H9 (cell line): ENCODE measurements around the gene PMM2. TPM values are rescaled to one million over a fixed set of nuclear protein-coding genes. Genes with fewer than 3 reads are reported as not detected.

ENCODE experiments used
- DNase-seq: peaks from one replicate; pipeline ENCODE4 v3.0.0-alpha.2; 2017
- H2AFZ ChIP-seq: one replicate; pipeline ENCODE4 v1.6.1; 2013; ENCODE audit warnings: mild to moderate bottlenecking, low read length, control low read depth, moderate library complexity
- H2AK5ac ChIP-seq: 2 replicates; pipeline ENCODE4 v1.6.1; 2013; ENCODE audit warnings: low read length, control low read depth, mixed read lengths; ENCODE audit not compliant: insufficient read length
- H2BK120ac ChIP-seq: one replicate; pipeline ENCODE4 v1.6.1; 2013; ENCODE audit warnings: low read depth, mild to moderate bottlenecking, low read length, control low read depth, inconsistent platforms; ENCODE audit not compliant: poor library complexity, severe bottlenecking
- H2BK12ac ChIP-seq: 2 replicates; pipeline ENCODE4 v1.6.1; 2013; ENCODE audit warnings: low read length, control low read depth, mixed read lengths, low read depth; ENCODE audit not compliant: insufficient read length
- H2BK15ac ChIP-seq: 2 replicates; pipeline ENCODE4 v1.6.1; 2013; ENCODE audit warnings: low read depth, low read length, control low read depth
- H2BK20ac ChIP-seq: one replicate; pipeline ENCODE4 v1.6.1; 2013; ENCODE audit warnings: low read depth, mild to moderate bottlenecking, low read length, control low read depth, inconsistent platforms; ENCODE audit not compliant: poor library complexity, severe bottlenecking
- H2BK5ac ChIP-seq: 2 replicates; pipeline ENCODE4 v1.6.1; 2013; ENCODE audit warnings: low read length, control low read depth, mixed read lengths; ENCODE audit not compliant: insufficient read length
- H3K14ac ChIP-seq: 2 replicates; pipeline ENCODE4 v1.6.1; 2013; ENCODE audit warnings: low read length, control low read depth; ENCODE audit not compliant: insufficient read depth
- H3K18ac ChIP-seq: 2 replicates; pipeline ENCODE4 v1.6.1; 2013; ENCODE audit warnings: low read depth, mild to moderate bottlenecking, mixed read lengths, low read length, control low read depth; ENCODE audit not compliant: insufficient read length
- H3K23ac ChIP-seq: 2 replicates; pipeline ENCODE4 v1.6.1; 2013; ENCODE audit warnings: low read length, control low read depth, mixed read lengths, low read depth; ENCODE audit not compliant: insufficient read length
- H3K23me2 ChIP-seq: 2 replicates; pipeline ENCODE4 v1.6.1; 2013; ENCODE audit warnings: low read depth, mild to moderate bottlenecking, mixed read lengths, low read length, control low read depth; ENCODE audit not compliant: insufficient read length, poor library complexity, severe bottlenecking
- H3K27ac ChIP-seq: 2 replicates; pipeline ENCODE4 v1.5.1; 2013; ENCODE audit warnings: low read length, control low read depth, mixed read lengths, low read depth; ENCODE audit not compliant: insufficient read length
- H3K27me3 ChIP-seq: 2 replicates; pipeline ENCODE4 v1.6.1; 2013; ENCODE audit warnings: low read length, control low read depth, inconsistent platforms; ENCODE audit not compliant: insufficient read depth
- H3K4ac ChIP-seq: 2 replicates; pipeline ENCODE4 v1.6.1; 2013; ENCODE audit warnings: low read depth, mild to moderate bottlenecking, control low read depth, inconsistent platforms, low read length, moderate library complexity
- H3K4me1 ChIP-seq: 2 replicates; pipeline ENCODE4 v1.6.1; 2013; ENCODE audit warnings: low read length, control low read depth, inconsistent platforms; ENCODE audit not compliant: insufficient read depth
- H3K4me2 ChIP-seq: 2 replicates; pipeline ENCODE4 v1.6.1; 2013; ENCODE audit warnings: low read length, control low read depth, mixed read lengths; ENCODE audit not compliant: insufficient read length, insufficient read depth
- H3K56ac ChIP-seq: 2 replicates; pipeline ENCODE4 v1.6.1; 2013; ENCODE audit warnings: low read depth, mild to moderate bottlenecking, mixed read lengths, low read length, control low read depth; ENCODE audit not compliant: insufficient read length
- H3K79me1 ChIP-seq: 2 replicates; pipeline ENCODE4 v1.6.1; 2013; ENCODE audit warnings: low read depth, mild to moderate bottlenecking, moderate library complexity, low read length, control low read depth, inconsistent platforms; ENCODE audit not compliant: insufficient read depth, poor library complexity, severe bottlenecking
- H3K79me2 ChIP-seq: 2 replicates; pipeline ENCODE4 v1.6.1; 2013; ENCODE audit warnings: low read length, control low read depth, inconsistent platforms; ENCODE audit not compliant: insufficient read depth
- H3K9ac ChIP-seq: 2 replicates; pipeline ENCODE4 v1.6.1; 2013; ENCODE audit warnings: low read length, control low read depth, mixed read lengths; ENCODE audit not compliant: insufficient read length; ENCODE audit errors: extremely low read depth
- H3K9me3 ChIP-seq: one replicate; pipeline ENCODE4 v1.6.1; 2013; ENCODE audit warnings: low read depth, low read length, inconsistent platforms; ENCODE audit not compliant: control insufficient read depth
- H3T11ph ChIP-seq: one replicate; pipeline ENCODE4 v1.6.1; 2013; ENCODE audit warnings: mild to moderate bottlenecking, low read length, control low read depth, inconsistent platforms
- H4K20me1 ChIP-seq: one replicate; pipeline ENCODE4 v1.6.1; 2013; ENCODE audit not compliant: control insufficient read depth, insufficient read length, insufficient read depth
- H4K5ac ChIP-seq: 2 replicates; pipeline ENCODE4 v1.6.1; 2013; ENCODE audit warnings: low read depth, mild to moderate bottlenecking, mixed read lengths, low read length, control low read depth; ENCODE audit not compliant: insufficient read length
- H4K8ac ChIP-seq: replicated peaks from 2 replicates; pipeline ENCODE4 v1.6.1; 2013; ENCODE audit warnings: low read length, control low read depth, mixed read lengths, low read depth; ENCODE audit not compliant: insufficient read length
- H4K91ac ChIP-seq: 2 replicates; pipeline ENCODE4 v1.6.1; 2013; ENCODE audit warnings: low read depth, mild to moderate bottlenecking, moderate library complexity, mixed read lengths, low read length, control low read depth; ENCODE audit not compliant: insufficient read length
- H3K27ac Mint-ChIP-seq, 3 experiments: 2 replicates in 2 of 3; 3 replicates in 1 of 3; pipeline ENCODE4 v1.8.0; 2020 to 2021; ENCODE audit warnings: mixed read lengths in 3 of 3, mild to moderate bottlenecking in 1 of 3, moderate library complexity in 1 of 3
- H3K27me3 Mint-ChIP-seq: 2 replicates; pipeline ENCODE4 v1.8.0; 2021; ENCODE audit warnings: low read depth, mild to moderate bottlenecking, moderate library complexity, mixed read lengths
- H3K36me3 Mint-ChIP-seq, 3 experiments: 2 replicates in 2 of 3; 3 replicates in 1 of 3; pipeline ENCODE4 v1.8.0; 2020 to 2021; ENCODE audit warnings: low read depth in 3 of 3, mixed read lengths in 3 of 3; ENCODE audit not compliant: insufficient read depth in 1 of 3
- H3K4me1 Mint-ChIP-seq, 2 experiments: 2 replicates each; pipeline ENCODE4 v1.8.0; 2020; ENCODE audit warnings: mixed read lengths in 2 of 2
- H3K4me3 Mint-ChIP-seq, 2 experiments: 2 replicates in 1 of 2; 3 replicates in 1 of 2; pipeline ENCODE4 v1.8.0; 2020 to 2021; ENCODE audit warnings: mild to moderate bottlenecking in 2 of 2, mixed read lengths in 2 of 2, moderate library complexity in 1 of 2
- H3K9me3 Mint-ChIP-seq, 2 experiments: 2 replicates in 1 of 2; 3 replicates in 1 of 2; pipeline ENCODE4 v1.8.0; 2020; ENCODE audit warnings: mild to moderate bottlenecking in 2 of 2, mixed read lengths in 2 of 2, moderate library complexity in 1 of 2
- CTCF ChIP-seq: fragments of 200-600 bp; sonication (generic); conservative IDR thresholded peaks from 3 replicates; pipeline ENCODE4 v1.8.0; 2021; ENCODE audit warnings: antibody characterized with exemption, mild to moderate bottlenecking
- WGBS: extraction: QIAGEN DNeasy Blood & Tissue Kit; methylation state at CpG from one replicate; pipeline ENCODE4 v1.1.7; 2013; ENCODE audit warnings: missing lambda C conversion rate, low lambda C conversion rate, mixed read lengths; ENCODE audit not compliant: insufficient read length; ENCODE audit errors: extremely low coverage; 5-methylcytosine and 5-hydroxymethylcytosine counted together
- total RNA-seq: library from RNA; stranded (reverse); gene quantifications from 2 replicates; pipeline ENCODE4 v1.2.1, GENCODE V29; 2021

Gene PMM2
- total RNA-seq, 1 experiment from 2014 or later = 82.7 TPM

GRCh38 chr16:8851761-8852403, 54.2 kb downstream of the PMM2 start:
- no peak overlapping the region for H3K4me2 ChIP-seq
- no peak overlapping the region; a peak in 1 of 5 replicates for H3K4me3 Mint-ChIP-seq
- H3K4ac ChIP-seq = no peak overlapping the region
- H3K27me3 ChIP-seq = no peaks in the 10 kb centered on the region
- no peaks in the 10 kb centered on the region for H3K79me2 ChIP-seq
- peaks cover 36 to 96% (median 71%) of the 10 kb centered on the region in 3 experiments for H3K36me3 Mint-ChIP-seq
- no peak for DNase-seq
- H3K79me1 ChIP-seq = no peaks in the 10 kb centered on the region
- peaks cover 6% of the 10 kb centered on the region for H4K20me1 ChIP-seq
- H3K27me3 Mint-ChIP-seq = no peaks in the 10 kb centered on the region; the same call in 1 of the 2 replicates
- no CpG with 5 or more reads among the region's 8 CpGs for WGBS
- no peak overlapping the region for H3K23ac ChIP-seq
- no peak overlapping the region for H2BK12ac ChIP-seq
- no peaks in the 10 kb centered on the region; a peak in 1 of 5 replicates for H3K9me3 Mint-ChIP-seq
- H3K27ac ChIP-seq = no peak overlapping the region
- H4K5ac ChIP-seq = no peak overlapping the region
- H2AK5ac ChIP-seq = no peak overlapping the region
- no peak overlapping the region for H3K14ac ChIP-seq
- no peaks in the 10 kb centered on the region for H3K9me3 ChIP-seq
- TF ChIP-seq CTCF = no peak
- H3K23me2 ChIP-seq = no peaks in the 10 kb centered on the region
- H3T11ph ChIP-seq = no peak overlapping the region
- no peak overlapping the region for H3K18ac ChIP-seq
- H3K56ac ChIP-seq = no peak overlapping the region
- no peak overlapping the region for H2AFZ ChIP-seq
- H3K9ac ChIP-seq = no peak overlapping the region
- H3K27ac Mint-ChIP-seq = peak overlapping the region; percentile 65 to 93 (median 90); a peak in 5 of 7 replicates
- no peak overlapping the region for H4K8ac ChIP-seq
- H2BK20ac ChIP-seq = no peak overlapping the region
- no peak overlapping the region for H2BK5ac ChIP-seq
- no peak overlapping the region for H2BK120ac ChIP-seq
- no peak overlapping the region for H2BK15ac ChIP-seq
- H3K4me1 ChIP-seq = no peaks in the 10 kb centered on the region
- H3K4me1 Mint-ChIP-seq = peaks cover 27 to 31% of the 10 kb centered on the region in 2 experiments
- H4K91ac ChIP-seq = no peak overlapping the region
